HG03469 (cell line): Measurements from ENCODE around the gene FMNL1.
A peak's percentile ranks its signal among the peaks of the same experiment; 100 is the strongest.

ENCODE experiments used
- ATAC-seq: cut with Tn5 transposase; IDR thresholded peaks from one replicate; pipeline ENCODE4 v1.9.1; 2021; ENCODE audit warnings: mild to moderate bottlenecking, moderate library complexity, moderate number of reproducible peaks; ENCODE audit not compliant: unreplicated experiment

The FMNL1 gene

GRCh38 chr17:45222289-45222995 lies 757 bp downstream of the FMNL1 start:
- ATAC-seq, result no peak

GRCh38 chr17:45222996-45223538 lies 1.4 kb downstream of the FMNL1 start:
- no peak for ATAC-seq

- no peak for ATAC-seq
These were observed 2.1 kb downstream of the FMNL1 start for GRCh38 chr17:45223539-45224528.

GRCh38 chr17:45224671-45225050 lies 3.0 kb downstream of the FMNL1 start:
- no peak for ATAC-seq

DNA sequence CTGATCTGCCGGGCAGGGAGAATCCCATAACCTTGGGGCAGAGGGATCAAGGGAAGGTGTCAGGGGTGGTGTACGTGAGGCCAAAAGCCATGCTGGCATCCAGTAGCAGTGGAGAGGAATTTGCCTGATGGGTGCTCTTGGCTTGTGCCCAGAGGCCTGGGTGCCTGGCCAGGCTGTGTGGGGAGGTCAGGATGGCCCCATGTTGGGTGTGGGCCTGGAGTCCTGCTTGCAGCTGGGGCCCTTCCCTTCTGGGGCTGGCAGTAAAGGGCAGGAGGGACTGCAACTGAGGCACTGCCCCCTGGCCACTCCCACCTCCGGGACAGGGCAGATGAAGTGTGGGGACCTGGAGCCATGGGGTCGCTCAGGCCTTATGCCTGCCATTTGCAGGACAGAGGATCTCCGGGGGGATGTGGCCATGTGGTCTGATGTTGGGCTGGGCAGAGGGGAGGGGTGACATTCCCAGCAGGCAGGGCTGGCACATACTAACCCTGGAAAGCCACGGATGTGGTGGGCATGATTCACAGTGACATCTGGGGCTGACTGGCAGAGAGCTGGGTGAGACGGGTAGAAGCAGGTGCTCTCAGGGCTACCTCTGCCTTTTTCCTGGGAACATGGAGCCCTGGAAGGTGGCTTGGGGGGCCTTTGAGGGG lies 3.5 kb downstream of the FMNL1 start:
- no peak for ATAC-seq

- peak; percentile 29 for ATAC-seq
These were observed 4.4 kb downstream of the FMNL1 start for GRCh38 chr17:45225964-45226530.

- no peak for ATAC-seq
These were observed 4.9 kb downstream of the FMNL1 start for GRCh38 chr17:45226576-45226975.

DNA sequence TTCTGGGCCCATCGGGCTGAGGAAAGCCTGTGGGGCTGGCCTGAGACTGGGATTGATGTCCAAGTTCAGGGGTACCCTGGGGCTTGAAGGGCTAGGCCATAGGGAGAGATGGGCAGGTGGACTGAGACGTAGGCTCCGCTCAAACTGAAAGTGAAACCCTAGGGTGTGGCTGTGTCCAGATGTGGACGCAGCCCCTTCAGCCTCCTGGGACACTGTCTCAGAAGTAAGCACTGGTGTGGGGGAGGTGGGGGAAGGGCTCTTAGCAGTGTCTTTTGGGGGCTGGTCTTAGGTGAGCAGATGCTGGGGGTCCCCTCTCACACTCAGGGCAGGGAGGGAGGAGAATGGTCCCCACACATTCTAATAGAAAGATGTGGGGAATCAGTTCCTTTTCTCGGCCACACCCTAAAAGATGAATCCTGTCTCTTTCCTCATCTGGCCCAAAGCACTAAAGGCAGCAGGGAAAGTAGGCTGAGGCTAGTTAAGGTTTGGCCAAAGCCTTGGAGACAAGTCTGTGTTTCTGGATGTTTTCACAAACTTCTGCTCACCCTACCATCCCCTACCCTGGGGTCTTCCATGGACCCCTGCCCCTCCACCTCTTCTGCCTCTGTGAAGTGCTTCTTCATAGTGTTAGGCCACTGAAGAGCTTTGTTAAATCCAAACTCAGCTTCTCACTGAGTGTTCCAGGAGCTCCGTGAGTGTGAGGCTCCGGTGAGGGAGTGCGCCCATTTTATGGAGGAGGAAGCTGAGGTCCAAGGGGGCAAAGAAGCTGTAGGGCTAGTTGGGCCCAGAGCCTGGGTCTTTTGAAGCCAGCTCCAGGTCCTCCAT lies 5.6 kb downstream of the FMNL1 start:
- ATAC-seq, result no peak

DNA sequence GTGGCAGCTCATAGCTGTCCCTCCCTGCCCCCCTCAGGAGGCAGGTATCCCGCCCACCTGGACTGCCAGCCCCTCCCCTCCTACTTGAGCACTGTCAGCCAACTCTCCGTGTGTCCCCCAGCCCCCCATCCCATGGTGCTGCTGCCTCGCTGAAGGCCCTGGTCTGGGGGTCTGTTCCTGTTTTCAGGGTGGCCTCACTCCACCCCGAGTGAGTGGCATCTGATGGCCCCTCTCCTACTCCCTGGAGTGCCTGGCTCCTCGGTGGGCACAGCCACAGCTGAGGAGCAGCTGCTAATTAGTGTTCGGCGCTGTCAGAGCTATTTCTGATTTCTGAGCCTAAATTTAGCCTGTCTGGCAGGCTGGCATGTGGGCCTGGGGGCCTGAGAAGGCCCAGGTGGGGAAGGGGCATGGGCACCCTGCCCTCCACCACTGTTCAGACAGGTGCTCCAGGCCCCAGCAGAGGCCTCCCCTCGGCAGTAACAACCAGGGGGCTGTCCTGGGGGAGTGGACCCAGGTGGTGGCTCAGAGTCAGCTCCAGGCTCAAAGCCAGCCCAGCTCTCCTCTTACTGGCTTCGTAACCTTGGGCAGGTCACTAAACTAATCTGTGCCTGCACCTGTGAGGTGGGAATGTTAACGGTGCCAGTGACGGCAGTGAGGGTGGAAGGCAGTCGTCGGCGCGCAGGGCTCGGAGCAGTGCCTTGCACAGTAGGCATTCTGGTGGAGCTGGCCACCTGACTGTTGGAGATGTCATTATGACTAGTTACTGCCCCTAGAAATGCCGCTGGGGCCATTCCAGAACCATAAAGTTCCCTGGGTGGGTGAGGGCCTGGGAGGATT lies 6.5 kb downstream of the FMNL1 start:
- no peak for ATAC-seq

DNA sequence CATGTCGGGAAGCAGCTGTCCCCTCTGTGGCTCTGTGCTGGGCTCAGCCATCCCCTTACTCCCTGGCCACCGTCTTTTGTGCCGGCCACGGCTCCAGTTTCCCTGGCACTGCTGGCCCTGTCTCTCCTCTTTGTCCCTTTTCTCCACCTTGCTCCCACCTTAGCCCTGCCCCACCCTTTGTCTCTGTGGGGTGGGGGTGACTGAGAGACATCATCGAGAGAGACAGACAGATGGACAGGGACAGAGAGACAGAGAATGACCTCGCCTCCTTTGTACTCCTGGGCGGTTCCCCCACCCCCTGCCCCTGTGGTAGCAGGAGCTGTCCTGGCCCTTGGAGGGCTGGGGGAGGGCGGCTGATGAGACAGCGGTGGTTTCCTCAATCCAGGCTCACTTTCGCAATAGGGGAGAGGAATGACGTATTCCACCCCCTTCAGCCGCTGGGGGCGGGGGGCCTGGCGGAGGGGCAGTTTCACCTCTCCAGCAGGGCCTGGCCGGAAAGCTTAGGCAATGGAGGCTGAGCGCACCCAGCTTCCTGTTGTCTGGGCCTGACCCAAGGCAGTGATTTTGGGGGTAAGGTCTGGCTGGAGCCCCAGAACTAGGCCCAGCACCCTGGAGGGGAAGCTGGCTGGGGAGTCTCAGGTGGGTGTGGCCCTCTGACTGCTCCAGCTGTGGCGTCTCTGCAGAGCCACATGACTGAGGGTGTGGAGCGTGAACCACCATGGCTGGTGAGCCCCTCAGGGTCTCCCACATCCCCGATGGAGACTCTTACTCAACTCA lies 7.3 kb downstream of the FMNL1 start:
- ATAC-seq, result no peak

DNA sequence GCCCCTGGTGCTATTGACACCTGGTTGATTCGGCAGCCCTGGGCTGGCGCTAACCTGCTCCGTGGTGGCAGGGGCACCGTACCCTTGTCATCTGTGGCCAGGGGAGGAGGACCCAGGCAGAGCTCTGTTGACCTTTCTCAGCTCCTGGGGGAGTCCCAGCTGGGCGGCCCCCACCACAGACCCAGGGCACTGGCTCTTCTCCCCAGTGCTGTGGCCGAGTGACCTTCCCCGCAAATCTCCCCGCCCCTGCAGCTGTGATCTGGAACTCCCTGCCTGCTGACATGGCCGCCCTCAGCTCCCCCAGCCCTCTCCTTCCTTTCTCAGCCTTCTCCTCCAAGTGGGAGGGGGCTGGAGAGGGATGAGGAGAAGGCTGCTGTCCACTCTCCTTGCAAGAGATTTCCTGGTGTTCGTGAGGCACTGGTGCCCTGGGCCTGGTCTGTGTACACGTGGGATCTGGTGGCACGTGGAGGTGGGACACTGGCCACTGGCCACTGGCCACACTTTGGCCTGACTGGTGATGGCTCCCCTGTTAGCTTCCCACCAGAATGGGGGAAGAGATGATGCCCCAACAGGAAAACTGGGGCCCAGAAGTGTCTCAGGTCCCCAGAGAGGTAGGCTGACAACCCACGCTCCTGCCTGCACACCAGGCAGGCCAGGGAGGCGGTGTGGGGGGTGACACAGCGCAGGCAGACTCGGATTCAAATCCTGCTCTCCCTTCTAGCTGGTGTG lies 8.2 kb downstream of the FMNL1 start:
- no peak for ATAC-seq

DNA sequence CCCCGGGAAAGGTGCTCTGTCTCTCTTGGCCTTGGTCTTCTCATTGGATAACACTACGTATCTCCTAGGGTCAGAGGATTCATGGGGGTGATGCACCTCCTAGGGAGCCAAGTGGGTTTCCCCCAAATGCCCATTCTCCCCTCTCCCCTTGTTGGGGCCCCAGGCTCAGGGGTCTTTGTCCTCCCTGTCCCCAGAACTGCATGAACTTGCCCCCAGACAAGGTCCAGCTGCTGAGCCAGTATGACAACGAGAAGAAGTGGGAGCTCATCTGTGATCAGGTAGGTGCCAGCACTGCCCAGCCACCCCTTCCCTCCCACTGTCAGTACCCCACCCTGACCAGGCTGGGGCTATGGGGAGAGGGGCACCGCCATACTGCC lies 8.7 kb downstream of the FMNL1 start:
- no peak for ATAC-seq

- ATAC-seq, result no peak
These were observed 9.2 kb downstream of the FMNL1 start for GRCh38 chr17:45230787-45231480.

- ATAC-seq, result no peak
These were observed 9.9 kb downstream of the FMNL1 start for GRCh38 chr17:45231481-45232116.

DNA sequence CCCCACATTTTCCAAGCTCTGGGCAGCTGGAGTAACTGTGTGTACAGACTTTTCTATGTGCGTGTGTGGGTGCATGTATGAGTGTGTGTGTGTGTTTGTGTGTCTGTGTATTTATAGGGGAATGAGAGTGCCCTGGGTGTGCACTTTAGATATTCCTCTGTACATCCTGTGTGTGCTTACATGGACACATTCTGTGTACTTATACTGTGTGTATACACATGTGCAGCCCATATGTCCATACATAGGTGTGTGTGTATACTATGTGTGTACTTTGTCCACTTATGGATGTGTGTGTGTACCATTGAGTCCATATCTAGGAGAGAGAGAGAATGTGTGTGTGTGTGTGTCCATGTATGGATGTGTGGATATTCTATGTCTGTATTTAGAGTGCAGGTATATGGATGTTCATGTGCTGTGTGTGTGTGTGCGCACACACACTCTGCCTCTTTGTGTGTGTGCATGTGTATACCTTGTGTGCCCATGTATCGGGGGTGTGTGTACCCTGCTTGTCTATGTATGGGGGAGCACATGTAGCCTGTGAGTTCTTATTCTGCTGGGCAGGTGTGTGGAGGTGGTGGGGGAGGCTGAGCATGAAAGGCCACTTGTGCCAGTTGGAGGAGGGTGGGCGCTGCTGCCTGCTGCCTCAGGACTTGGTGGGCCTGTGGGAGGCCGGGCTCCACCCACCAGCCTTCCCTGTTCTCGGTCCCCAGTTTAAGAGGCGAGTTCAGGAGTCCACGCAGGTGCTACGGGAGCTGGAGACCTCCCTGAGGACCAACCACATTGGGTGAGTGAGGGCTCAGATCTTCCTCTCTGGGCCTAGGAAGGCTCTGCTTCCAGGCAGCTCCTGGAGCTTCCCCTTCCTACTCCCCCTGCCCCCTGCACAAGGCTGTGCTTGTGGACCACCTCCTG lies 11.1 kb downstream of the FMNL1 start:
- ATAC-seq, result no peak
